Subcutaneous adipose tissue (tissue), 4 donors: ENCODE results near the gene RBM6. TPM values are rescaled to one million over a fixed set of nuclear protein-coding genes. Genes with fewer than 3 reads are reported as not detected.

ENCODE experiments used
- total RNA-seq, 4 donors: library from RNA; depleted of rRNA; stranded (reverse); fragments of >200 nt; gene quantifications; one replicate each; pipeline ENCODE4 v1.1.0, GENCODE V29; 2016
- TF ChIP-seq, protein P1 (sequence below): fragments of 450-650 bp; IDR thresholded peaks from one replicate; pipeline ENCODE4 v1.5.1; 2016; ENCODE audit warnings: low read depth, mild to moderate bottlenecking, control low read depth, antibody characterized with exemption, moderate library complexity

Gene RBM6
- total RNA-seq, 4 donors from 2014 or later, result 95.5 to 150 (median 107) TPM

- TF ChIP-seq, protein P1, sequence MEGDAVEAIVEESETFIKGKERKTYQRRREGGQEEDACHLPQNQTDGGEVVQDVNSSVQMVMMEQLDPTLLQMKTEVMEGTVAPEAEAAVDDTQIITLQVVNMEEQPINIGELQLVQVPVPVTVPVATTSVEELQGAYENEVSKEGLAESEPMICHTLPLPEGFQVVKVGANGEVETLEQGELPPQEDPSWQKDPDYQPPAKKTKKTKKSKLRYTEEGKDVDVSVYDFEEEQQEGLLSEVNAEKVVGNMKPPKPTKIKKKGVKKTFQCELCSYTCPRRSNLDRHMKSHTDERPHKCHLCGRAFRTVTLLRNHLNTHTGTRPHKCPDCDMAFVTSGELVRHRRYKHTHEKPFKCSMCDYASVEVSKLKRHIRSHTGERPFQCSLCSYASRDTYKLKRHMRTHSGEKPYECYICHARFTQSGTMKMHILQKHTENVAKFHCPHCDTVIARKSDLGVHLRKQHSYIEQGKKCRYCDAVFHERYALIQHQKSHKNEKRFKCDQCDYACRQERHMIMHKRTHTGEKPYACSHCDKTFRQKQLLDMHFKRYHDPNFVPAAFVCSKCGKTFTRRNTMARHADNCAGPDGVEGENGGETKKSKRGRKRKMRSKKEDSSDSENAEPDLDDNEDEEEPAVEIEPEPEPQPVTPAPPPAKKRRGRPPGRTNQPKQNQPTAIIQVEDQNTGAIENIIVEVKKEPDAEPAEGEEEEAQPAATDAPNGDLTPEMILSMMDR, result no peak
Measured at GRCh38 chr3:50100956-50101845, 161.3 kb downstream of the RBM6 start.

DNA sequence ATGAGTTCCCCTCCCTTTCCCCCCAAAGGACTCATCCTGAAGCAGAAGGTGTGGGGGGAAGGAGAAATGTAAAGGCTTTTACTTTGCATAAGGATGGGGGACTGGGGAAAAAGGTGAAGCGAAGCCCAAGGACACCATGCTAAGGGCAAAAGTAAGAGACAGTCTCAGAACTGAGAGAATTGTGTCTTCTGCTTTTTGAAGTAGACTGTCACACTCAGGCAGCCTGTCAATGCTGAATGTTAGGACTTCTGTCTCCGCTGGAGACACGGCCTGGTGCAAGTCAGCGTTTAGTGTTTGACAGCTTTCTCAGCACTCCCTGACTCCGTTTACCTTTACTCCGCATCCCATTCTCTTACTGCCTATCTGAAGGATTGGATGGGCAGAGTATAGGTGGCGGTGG lies 162.6 kb downstream of the RBM6 start:
- TF ChIP-seq, protein P1, result no peak

DNA sequence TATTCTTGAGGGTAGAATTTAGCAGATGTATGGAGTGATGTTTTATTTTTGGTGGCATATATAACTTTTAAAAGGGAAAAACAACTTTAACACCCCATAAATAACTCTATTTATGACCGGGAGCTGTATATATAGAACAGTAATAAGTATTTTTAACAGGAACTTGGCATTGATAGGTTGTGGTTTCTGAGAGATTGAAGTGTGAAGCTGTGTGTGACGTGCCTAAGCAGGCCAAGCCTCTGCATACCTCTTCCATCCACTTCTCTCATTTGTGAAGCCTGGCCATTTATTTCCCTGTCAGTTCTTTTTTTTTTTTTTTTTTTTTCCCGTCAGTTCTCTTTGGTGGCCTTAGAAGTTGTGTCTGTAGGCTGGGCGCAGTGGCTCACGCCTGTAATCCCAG lies 171.8 kb downstream of the RBM6 start:
- TF ChIP-seq, protein P1, result no peak

GRCh38 chr3:50112462-50112861 lies 172.5 kb downstream of the RBM6 start:
- TF ChIP-seq, protein P1, result no peak

- TF ChIP-seq, protein P1, result no peak
Measured at GRCh38 chr3:50117120-50117519, 177.2 kb downstream of the RBM6 start.

GRCh38 chr3:50118237-50118636 lies 178.3 kb downstream of the RBM6 start:
- TF ChIP-seq, protein P1, result no peak

DNA sequence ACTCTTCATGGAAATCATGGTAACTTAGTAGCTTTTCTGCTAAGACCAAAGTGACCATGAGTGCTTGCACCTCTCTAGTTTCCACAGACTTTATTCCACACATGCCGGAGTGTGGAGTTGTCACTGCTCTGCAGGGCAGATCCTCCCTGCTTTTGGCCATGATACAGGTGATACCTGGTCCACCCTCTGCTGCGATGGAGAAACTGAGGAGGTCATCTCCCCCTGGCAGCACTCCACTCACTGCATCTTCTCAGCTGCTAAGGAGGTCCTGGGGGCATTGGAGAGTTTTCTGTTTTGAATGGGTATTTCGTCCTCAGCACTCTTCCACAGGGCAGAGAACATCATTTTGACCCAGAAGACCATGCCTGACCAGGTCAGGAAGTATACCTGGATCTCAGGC lies 179.8 kb downstream of the RBM6 start:
- TF ChIP-seq, protein P1, result no peak
